22Rv1 (cell line): ENCODE measurements around the gene NOVA2.

Source experiments
- CTCF ChIP-seq: fragments of 450-650 bp; IDR thresholded peaks from 2 replicates; pipeline ENCODE4 v1.5.1; 2017; ENCODE audit warnings: mild to moderate bottlenecking
- ZFX ChIP-seq: fragments of 450-650 bp; IDR thresholded peaks from 2 replicates; pipeline ENCODE4 v1.6.1; 2017; ENCODE audit warnings: antibody characterized with exemption, borderline replicate concordance

GRCh38 chr19:45960595-45961235, 12.9 kb downstream of the NOVA2 start:
- TF ChIP-seq ZFX (no peak), CTCF (peak; percentile 24; the same call in 1 of the 2 replicates)
